ENCODE data around the gene EXOC6B. TPM values are rescaled to one million over a fixed set of nuclear protein-coding genes. Genes with fewer than 3 reads are reported as not detected.

Gene EXOC6B
- total and polyA plus RNA-seq, 2 of the 8 experiments (the other 6 are each of a cell fraction or from before 2014, with no cell fraction given) = 13.5 to 33.0 TPM

- Histone ChIP-seq H3K56ac (replicated peaks; ENCODE audit: insufficient read length, low read depth, low read length) (no peak overlapping the region), H3K18ac (ENCODE audit: extremely low read depth, low read length) (no peak overlapping the region), H3K23ac (ENCODE audit: insufficient read length) (no peak overlapping the region), H3K23me2 (ENCODE audit: low read depth, low read length) (no peaks in the 10 kb centered on the region), H3K27ac (ENCODE audit: low read depth, low read length) (no peak overlapping the region), H3K9me3 (ENCODE audit: insufficient read depth in 2 of 2, low read depth in 1 of 2, low read length in 1 of 2) (no peaks in the 10 kb centered on the region), H3K4me3 (ENCODE audit: extremely low read depth in 1 of 4, insufficient read depth in 2 of 4, low read depth in 3 of 4, low read length in 4 of 4) (no peak overlapping the region), H3K27me3 (replicated peaks in 1 of 4; ENCODE audit: control insufficient read depth in 3 of 4, extremely low read depth in 1 of 4, insufficient read depth in 3 of 4, low read length in 3 of 4) (no peaks in the 10 kb centered on the region), H3K14ac (ENCODE audit: insufficient read length) (no peak overlapping the region), H4K91ac (replicated peaks; ENCODE audit: insufficient read length, low read length) (no peak overlapping the region), H4K8ac (ENCODE audit: extremely low read depth, insufficient read depth, low read length) (no peak overlapping the region), H3K79me2 (ENCODE audit: control insufficient read depth in 1 of 2, insufficient read depth in 2 of 2, low read length in 2 of 2) (no peaks in the 10 kb centered on the region), H3K79me1 (ENCODE audit: low read depth, low read length) (no peaks in the 10 kb centered on the region), H2BK20ac (ENCODE audit: low read length) (no peak overlapping the region), H3K4me1 (replicated peaks in 1 of 4; ENCODE audit: control insufficient read depth in 3 of 4, insufficient read depth in 4 of 4, low read length in 3 of 4) (no peaks in the 10 kb centered on the region), H4K20me1 (replicated peaks in 1 of 2; ENCODE audit: control insufficient read depth in 1 of 2, insufficient read depth in 2 of 2, low read length in 2 of 2) (no peaks in the 10 kb centered on the region), H2BK15ac (ENCODE audit: low read length) (no peak overlapping the region), H3K36me3 (ENCODE audit: control insufficient read depth in 2 of 4, insufficient read depth in 4 of 4, low read length in 3 of 4) (no peaks in the 10 kb centered on the region), H2AFZ (ENCODE audit: low read length) (no peak overlapping the region), H3K9ac (replicated peaks in 1 of 4; ENCODE audit: extremely low read depth in 1 of 4, low read depth in 3 of 4, low read length in 3 of 4) (no peak overlapping the region), H2BK5ac (ENCODE audit: low read depth, low read length) (no peak overlapping the region), H3K4ac (replicated peaks; ENCODE audit: insufficient read length, low read depth, low read length) (no peak overlapping the region), H4K5ac (ENCODE audit: insufficient read length, low read depth, low read length) (no peak overlapping the region), H2BK12ac (ENCODE audit: low read depth, low read length) (no peak overlapping the region), H2AK5ac (ENCODE audit: low read depth, low read length) (no peak overlapping the region), H3K4me2 (ENCODE audit: insufficient read depth in 1 of 2, low read depth in 2 of 2, low read length in 2 of 2) (no peak overlapping the region), H2BK120ac (replicated peaks; ENCODE audit: low read depth, low read length) (no peak overlapping the region)
- CTCF ChIA-PET (ENCODE audit: partially characterized antibody) = no interaction called here
- TF ChIP-seq CEBPB (IDR thresholded peaks at IDR 0.05; ENCODE audit: low read depth, low read length) (no peak), RNF2 (IDR thresholded peaks at IDR 0.05; ENCODE audit: borderline replicate concordance, low read depth, low read length, missing control alignments, poor library complexity, severe bottlenecking) (no peak), ASH2L (IDR thresholded peaks at IDR 0.05; ENCODE audit: low read length) (no peak), HDAC6 (IDR thresholded peaks at IDR 0.05; ENCODE audit: low read depth, low read length) (no peak), SP4 (IDR thresholded peaks at IDR 0.05; ENCODE audit: low read length) (no peak), BRCA1 (IDR thresholded peaks at IDR 0.05; ENCODE audit: low read depth, low read length) (no peak), KDM5A (IDR thresholded peaks at IDR 0.05; ENCODE audit: low read length) (no peak), POLR2A (IDR thresholded peaks at IDR 0.05; ENCODE audit: control extremely low read depth in 1 of 2, low read depth in 2 of 2, low read length in 2 of 2) (no peak)
- DNase-seq (ENCODE audit: low read depth in 1 of 2, low spot score in 2 of 2) (no peak), FAIRE-seq (no peak)
- POLR2A ChIA-PET (ENCODE audit: partially characterized antibody) = no interaction called here
- WGBS, 2 experiments (ENCODE audit: extremely low coverage in 1 of 2, insufficient coverage in 1 of 2, insufficient read length in 1 of 2, insufficient replicate concordance in 2 of 2, low coverage in 1 of 2, low lambda C conversion rate in 2 of 2, missing lambda C conversion rate in 1 of 2) = 100% methylated on average over 1 of the region's 1 CpG; no CpG with 5 or more reads in 1 of the 2 experiments
Measured at GRCh38 chr2:72413716-72414115, 412.1 kb downstream of the EXOC6B start.
